Measurements from ENCODE around the gene PNMA6F. TPM values are rescaled to one million over a fixed set of nuclear protein-coding genes. Genes with fewer than 3 reads are reported as not detected.

The PNMA6F gene
- total RNA-seq, 1 donor from 2014 or later = not detected

DNA sequence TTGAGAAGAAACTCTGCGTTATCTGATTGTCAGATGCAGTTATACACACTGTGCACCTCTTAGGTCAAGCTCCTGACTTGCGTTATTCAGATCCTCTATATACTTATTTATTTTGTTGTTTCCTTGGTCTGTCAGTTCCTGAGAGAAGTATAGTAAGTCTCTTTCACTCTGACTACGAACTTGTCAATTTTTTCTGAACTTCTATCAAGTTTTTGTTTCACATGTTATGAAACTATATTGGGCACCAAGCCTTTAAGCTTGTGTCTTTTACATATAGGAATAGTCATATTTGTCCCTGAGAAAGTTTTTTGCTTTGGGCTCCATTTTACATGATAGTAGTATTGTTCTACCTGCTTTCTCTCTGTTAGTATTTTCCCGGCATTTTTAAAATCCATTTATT is 44.1 kb upstream of the PNMA6F start:
- Histone ChIP-seq H3K4me3 (ENCODE audit: low read depth, low read length) (no peak overlapping the region), H3K27me3 (ENCODE audit: control insufficient read depth, insufficient read depth, low read length) (no peaks in the 10 kb centered on the region), H3K36me3 (ENCODE audit: control insufficient read depth, insufficient read depth, low read length) (no peaks in the 10 kb centered on the region)
- no peak for DNase-seq (ENCODE audit: low read depth)
- TF ChIP-seq, protein P1, sequence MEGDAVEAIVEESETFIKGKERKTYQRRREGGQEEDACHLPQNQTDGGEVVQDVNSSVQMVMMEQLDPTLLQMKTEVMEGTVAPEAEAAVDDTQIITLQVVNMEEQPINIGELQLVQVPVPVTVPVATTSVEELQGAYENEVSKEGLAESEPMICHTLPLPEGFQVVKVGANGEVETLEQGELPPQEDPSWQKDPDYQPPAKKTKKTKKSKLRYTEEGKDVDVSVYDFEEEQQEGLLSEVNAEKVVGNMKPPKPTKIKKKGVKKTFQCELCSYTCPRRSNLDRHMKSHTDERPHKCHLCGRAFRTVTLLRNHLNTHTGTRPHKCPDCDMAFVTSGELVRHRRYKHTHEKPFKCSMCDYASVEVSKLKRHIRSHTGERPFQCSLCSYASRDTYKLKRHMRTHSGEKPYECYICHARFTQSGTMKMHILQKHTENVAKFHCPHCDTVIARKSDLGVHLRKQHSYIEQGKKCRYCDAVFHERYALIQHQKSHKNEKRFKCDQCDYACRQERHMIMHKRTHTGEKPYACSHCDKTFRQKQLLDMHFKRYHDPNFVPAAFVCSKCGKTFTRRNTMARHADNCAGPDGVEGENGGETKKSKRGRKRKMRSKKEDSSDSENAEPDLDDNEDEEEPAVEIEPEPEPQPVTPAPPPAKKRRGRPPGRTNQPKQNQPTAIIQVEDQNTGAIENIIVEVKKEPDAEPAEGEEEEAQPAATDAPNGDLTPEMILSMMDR (IDR thresholded peaks at IDR 0.05; ENCODE audit: insufficient read depth, low read length, poor library complexity, severe bottlenecking) = no peak

DNA sequence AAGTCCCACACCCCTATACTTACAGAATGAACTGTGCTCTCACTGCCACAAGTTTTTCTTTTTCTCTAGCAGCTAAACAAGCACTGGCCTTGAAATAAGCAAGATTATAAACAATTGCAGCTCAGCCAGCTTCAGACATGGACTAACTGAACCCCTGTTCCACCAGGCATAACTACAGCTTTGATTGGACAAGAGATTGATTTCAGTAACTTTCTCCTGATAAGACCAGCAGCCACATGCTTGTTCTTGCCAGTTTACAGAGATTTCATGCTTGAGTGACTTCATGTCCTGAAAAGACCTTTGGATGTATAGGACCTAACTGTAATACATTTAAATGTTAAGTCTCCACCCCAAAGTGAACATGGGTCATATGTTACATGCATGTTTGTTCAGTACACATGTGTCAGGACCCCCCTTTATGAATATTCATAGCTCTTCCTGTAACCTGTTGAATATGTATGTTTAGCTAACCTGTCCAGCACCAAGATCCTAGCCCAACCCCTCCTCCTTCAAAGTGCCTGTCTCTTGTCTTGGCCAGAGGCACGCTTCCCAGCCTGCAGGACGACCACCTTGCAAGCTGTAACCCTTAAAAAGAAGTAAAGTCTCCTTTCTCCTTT is 40.3 kb upstream of the PNMA6F start:
- no peak for DNase-seq (ENCODE audit: low read depth)
- H3K36me3 ChIP-seq (ENCODE audit: control insufficient read depth, insufficient read depth, low read length) = no peaks in the 10 kb centered on the region
- TF ChIP-seq, protein P1 (IDR thresholded peaks at IDR 0.05; ENCODE audit: insufficient read depth, low read length, poor library complexity, severe bottlenecking) = no peak
- H3K4me3 ChIP-seq (ENCODE audit: low read depth, low read length) = no peak overlapping the region
- no peaks in the 10 kb centered on the region for H3K27me3 ChIP-seq (ENCODE audit: control insufficient read depth, insufficient read depth, low read length)

DNA sequence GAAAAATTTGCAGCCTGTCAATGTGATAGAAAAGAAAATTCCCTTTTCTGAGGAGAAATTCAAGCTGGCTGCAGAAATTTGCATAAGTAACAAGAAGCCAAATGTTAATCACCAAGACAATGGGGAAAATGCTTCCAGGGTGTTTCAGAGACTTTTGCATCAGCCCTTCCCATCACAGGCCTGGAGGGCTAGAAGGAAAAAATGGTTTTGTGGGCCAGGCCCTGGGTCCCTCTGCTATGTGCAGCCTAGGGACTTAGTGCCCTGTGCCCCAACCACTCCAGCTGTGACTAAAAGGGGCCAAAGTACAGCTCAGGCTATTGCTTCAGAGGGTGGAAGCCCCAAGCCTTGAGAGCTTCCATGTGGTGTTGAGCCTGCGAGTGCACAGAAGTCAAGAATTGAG is 36.3 kb upstream of the PNMA6F start:
- Histone ChIP-seq H3K27me3 (ENCODE audit: control insufficient read depth, insufficient read depth, low read length) (no peaks in the 10 kb centered on the region), H3K4me3 (ENCODE audit: low read depth, low read length) (no peak overlapping the region), H3K36me3 (ENCODE audit: control insufficient read depth, insufficient read depth, low read length) (no peaks in the 10 kb centered on the region)
- no peak for DNase-seq (ENCODE audit: low read depth)
- TF ChIP-seq, protein P1 (IDR thresholded peaks at IDR 0.05; ENCODE audit: insufficient read depth, low read length, poor library complexity, severe bottlenecking) = no peak

DNA sequence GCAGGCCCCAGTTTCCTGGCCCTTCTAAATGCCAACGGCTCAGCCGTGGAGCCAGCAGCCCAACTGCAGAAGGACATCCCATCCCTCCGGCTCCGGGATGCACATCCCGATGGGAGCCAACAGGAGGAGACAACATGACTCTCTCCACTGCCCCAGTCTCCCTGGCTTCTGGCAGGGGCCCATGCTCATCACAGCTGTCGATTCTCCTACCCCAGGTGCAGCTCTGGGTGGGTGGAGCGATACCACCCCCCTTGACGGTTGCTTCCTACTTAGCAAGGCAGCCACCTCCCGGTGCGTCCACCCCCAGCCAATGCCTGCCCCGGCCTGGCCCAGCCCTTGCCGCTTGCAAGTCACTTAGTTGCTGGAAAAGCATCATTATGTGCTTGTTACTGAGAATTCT is 31.8 kb upstream of the PNMA6F start:
- no peak for DNase-seq (ENCODE audit: low read depth)
- peaks cover 1% of the 10 kb centered on the region for H3K36me3 ChIP-seq (ENCODE audit: control insufficient read depth, insufficient read depth, low read length)
- H3K27me3 ChIP-seq (ENCODE audit: control insufficient read depth, insufficient read depth, low read length) = no peaks in the 10 kb centered on the region
- no peak overlapping the region for H3K4me3 ChIP-seq (ENCODE audit: low read depth, low read length)
- TF ChIP-seq, protein P1 (IDR thresholded peaks at IDR 0.05; ENCODE audit: insufficient read depth, low read length, poor library complexity, severe bottlenecking) = no peak

DNA sequence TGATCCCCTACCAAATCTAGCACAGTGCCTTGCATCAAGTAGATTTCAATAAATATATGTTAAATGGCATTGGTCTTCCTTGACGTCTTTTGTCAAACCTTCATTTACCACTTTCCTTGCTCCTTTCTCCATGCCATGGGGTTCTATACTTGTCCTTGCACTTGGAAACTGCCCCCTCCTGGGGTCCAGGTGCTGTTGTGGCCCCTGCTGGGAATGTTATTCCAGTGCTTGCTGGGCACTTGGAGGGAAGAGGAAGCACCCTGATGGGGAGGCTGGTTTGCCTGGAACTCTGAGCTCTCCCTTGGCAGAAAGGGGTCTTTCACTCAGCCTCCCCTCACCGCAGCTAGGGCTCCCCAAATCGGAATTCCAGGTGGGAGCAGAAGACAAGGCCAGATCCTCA is 31.3 kb upstream of the PNMA6F start:
- Histone ChIP-seq H3K27me3 (ENCODE audit: control insufficient read depth, insufficient read depth, low read length) (no peaks in the 10 kb centered on the region), H3K4me3 (ENCODE audit: low read depth, low read length) (no peak overlapping the region), H3K36me3 (ENCODE audit: control insufficient read depth, insufficient read depth, low read length) (peaks cover 1% of the 10 kb centered on the region)
- DNase-seq (ENCODE audit: low read depth) = no peak
- TF ChIP-seq, protein P1 (IDR thresholded peaks at IDR 0.05; ENCODE audit: insufficient read depth, low read length, poor library complexity, severe bottlenecking) = no peak

DNA sequence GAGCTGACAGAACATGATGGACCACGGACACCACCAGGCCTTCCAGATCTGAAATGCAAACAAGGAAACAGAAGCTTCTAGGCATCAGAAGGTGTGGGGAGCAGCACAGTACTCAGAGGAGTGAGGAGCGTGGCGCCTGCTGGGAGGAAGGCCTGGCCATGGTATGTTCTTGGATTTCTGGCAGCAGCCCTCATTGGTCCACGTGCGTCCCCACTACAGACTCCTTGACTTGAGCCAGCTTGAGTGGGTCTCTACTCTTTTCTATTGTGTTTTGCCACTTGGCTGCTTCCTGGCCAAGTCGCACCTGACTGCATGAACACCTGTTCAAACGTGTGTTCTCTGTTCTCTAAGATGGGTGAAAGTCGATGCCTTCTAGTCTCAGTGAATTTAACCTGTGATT is 30.4 kb upstream of the PNMA6F start:
- DNase-seq (ENCODE audit: low read depth) = no peak
- TF ChIP-seq, protein P1 (IDR thresholded peaks at IDR 0.05; ENCODE audit: insufficient read depth, low read length, poor library complexity, severe bottlenecking) = no peak

More for the DNA sequence above, 30.4 kb upstream of the PNMA6F start:
- Histone ChIP-seq H3K4me3 (ENCODE audit: low read depth, low read length) (no peak overlapping the region), H3K27me3 (ENCODE audit: control insufficient read depth, insufficient read depth, low read length) (no peaks in the 10 kb centered on the region), H3K36me3 (ENCODE audit: control insufficient read depth, insufficient read depth, low read length) (peaks cover 1% of the 10 kb centered on the region)
